H1 (cell line): ENCODE measurements around the gene NPIPB6. TPM values are rescaled to one million over a fixed set of nuclear protein-coding genes. Genes with fewer than 3 reads are reported as not detected.
A peak's percentile ranks its signal among the peaks of the same experiment; 100 is the strongest.

Experiments
- CTCF ChIA-PET: fragments of 300-600 bp; sonication (Branson Sonifier 250); formaldehyde crosslinking; loops from one replicate; lab custom pipeline; 2021; ENCODE audit not compliant: partially characterized antibody; lab: Charles Lee
- POLR2A ChIA-PET: fragments of 300-600 bp; sonication (Branson Sonifier 250); formaldehyde crosslinking; loops from one replicate; lab custom pipeline; 2021; ENCODE audit warnings: inconsistent platforms; ENCODE audit not compliant: partially characterized antibody; lab: Charles Lee
- DNase-seq, 2 experiments: peaks; one replicate each; pipeline versions ENCODE4 v3.0.0 to v3.0.0-alpha.2; 2010 to 2022; ENCODE audit warnings: low spot score in 2 of 2, low read depth in 1 of 2, mixed read lengths in 1 of 2
- FAIRE-seq: peaks from 2 replicates; lab custom pipeline; 2011; peaks lifted over from hg19 to GRCh38; lab: Jason Lieb, UNC
- H2AFZ ChIP-seq: 2 replicates; pipeline ENCODE4 v1.8.1; 2012; ENCODE audit warnings: low read length, inconsistent platforms
- H2AK5ac ChIP-seq: 2 replicates; pipeline ENCODE4 v1.6.1; 2013; ENCODE audit warnings: low read depth, low read length
- H2BK120ac ChIP-seq: replicated peaks from 2 replicates; pipeline ENCODE3; 2013; ENCODE audit warnings: low read depth, low read length, inconsistent platforms
- H2BK12ac ChIP-seq: 2 replicates; pipeline ENCODE4 v1.6.1; 2013; ENCODE audit warnings: low read depth, low read length
- H2BK15ac ChIP-seq: 2 replicates; pipeline ENCODE4 v1.6.1; 2013; ENCODE audit warnings: low read length
- H2BK20ac ChIP-seq: 2 replicates; pipeline ENCODE4 v1.6.1; 2013; ENCODE audit warnings: low read length
- H2BK5ac ChIP-seq: 2 replicates; pipeline ENCODE4 v1.6.1; 2013; ENCODE audit warnings: low read depth, low read length
- H3K14ac ChIP-seq: 2 replicates; pipeline ENCODE4 v1.6.1; 2013; ENCODE audit warnings: inconsistent platforms; ENCODE audit not compliant: insufficient read length
- H3K18ac ChIP-seq: 2 replicates; pipeline ENCODE4 v1.6.1; 2013; ENCODE audit warnings: low read length; ENCODE audit errors: extremely low read depth
- H3K23ac ChIP-seq: 2 replicates; pipeline ENCODE4 v1.6.1; 2013; ENCODE audit warnings: inconsistent platforms; ENCODE audit not compliant: insufficient read length
- H3K23me2 ChIP-seq: 2 replicates; pipeline ENCODE4 v1.6.1; 2013; ENCODE audit warnings: low read depth, low read length
- H3K27ac ChIP-seq: 2 replicates; pipeline ENCODE4 v1.6.1; 2011; ENCODE audit warnings: low read depth, low read length, inconsistent platforms
- H3K27me3 ChIP-seq, 4 experiments: replicated peaks in 1 of 4; 1 replicate in 1 of 4; 2 replicates in 3 of 4; pipeline versions ENCODE4 v1.6.1 to v1.8.1; 2011 to 2013; ENCODE audit warnings: low read length in 3 of 4, mild to moderate bottlenecking in 3 of 4, inconsistent platforms in 2 of 4, mixed read lengths in 2 of 4, moderate library complexity in 1 of 4; ENCODE audit not compliant: control insufficient read depth in 3 of 4, insufficient read depth in 3 of 4; ENCODE audit errors: extremely low read depth in 1 of 4
- H3K36me3 ChIP-seq, 4 experiments: 2 replicates each; pipeline versions ENCODE4 v1.6.1 to v1.8.1; 2011 to 2013; ENCODE audit warnings: mild to moderate bottlenecking in 4 of 4, low read length in 3 of 4, moderate library complexity in 2 of 4, control low read depth in 1 of 4, inconsistent platforms in 1 of 4; ENCODE audit not compliant: insufficient read depth in 4 of 4, control insufficient read depth in 2 of 4
- H3K4ac ChIP-seq: replicated peaks from 2 replicates; pipeline ENCODE3; 2013; ENCODE audit warnings: low read length, low read depth, mixed read lengths, inconsistent platforms; ENCODE audit not compliant: insufficient read length
- H3K4me1 ChIP-seq, 4 experiments: replicated peaks in 1 of 4; 1 replicate in 1 of 4; 2 replicates in 3 of 4; pipeline versions ENCODE4 v1.6.1 to v1.8.1; 2011 to 2013; ENCODE audit warnings: low read length in 3 of 4, inconsistent platforms in 2 of 4, mixed read lengths in 1 of 4; ENCODE audit not compliant: insufficient read depth in 4 of 4, control insufficient read depth in 3 of 4
- H3K4me2 ChIP-seq, 2 experiments: 2 replicates each; pipeline versions ENCODE4 v1.6.1 to v1.8.1; 2011 to 2013; ENCODE audit warnings: low read depth in 2 of 2, low read length in 2 of 2, control low read depth in 1 of 2, inconsistent platforms in 1 of 2, mild to moderate bottlenecking in 1 of 2; ENCODE audit not compliant: insufficient read depth in 1 of 2
- H3K4me3 ChIP-seq, 4 experiments: fragments of 200-600, 300-600 bp in 1 of 4; sonication (generic), shearing (Covaris generic), sonication (Bioruptor Twin) in 1 of 4; 2 replicates each; pipeline versions ENCODE4 v1.5.1 to v1.8.1; 2011 to 2016; ENCODE audit warnings: low read length in 4 of 4, low read depth in 3 of 4, control low read depth in 2 of 4, inconsistent platforms in 2 of 4, mild to moderate bottlenecking in 2 of 4, mixed read lengths in 1 of 4, moderate library complexity in 1 of 4; ENCODE audit not compliant: insufficient read depth in 2 of 4; ENCODE audit errors: extremely low read depth in 1 of 4
- H3K56ac ChIP-seq: replicated peaks from 2 replicates; pipeline ENCODE3; 2013; ENCODE audit warnings: low read depth, mild to moderate bottlenecking, mixed read lengths, low read length, inconsistent platforms; ENCODE audit not compliant: insufficient read length
- H3K79me1 ChIP-seq: 2 replicates; pipeline ENCODE4 v1.6.1; 2013; ENCODE audit warnings: low read depth, low read length, control low read depth
- H3K79me2 ChIP-seq, 2 experiments: 2 replicates each; pipeline versions ENCODE4 v1.6.1 to v1.8.1; 2012 to 2013; ENCODE audit warnings: low read length in 2 of 2, mild to moderate bottlenecking in 2 of 2, inconsistent platforms in 1 of 2; ENCODE audit not compliant: insufficient read depth in 2 of 2, control insufficient read depth in 1 of 2
- H3K9ac ChIP-seq, 4 experiments: replicated peaks in 1 of 4; 1 replicate in 1 of 4; 2 replicates in 3 of 4; pipeline versions ENCODE4 v1.6.1 to v1.8.1; 2011 to 2013; ENCODE audit warnings: low read depth in 3 of 4, low read length in 3 of 4, control low read depth in 2 of 4, mild to moderate bottlenecking in 2 of 4, moderate library complexity in 2 of 4, inconsistent platforms in 1 of 4; ENCODE audit errors: extremely low read depth in 1 of 4
- H3K9me3 ChIP-seq, 2 experiments: 2 replicates each; pipeline versions ENCODE4 v1.6.1 to v1.8.1; 2012 to 2013; ENCODE audit warnings: mild to moderate bottlenecking in 2 of 2, moderate library complexity in 2 of 2, control low read depth in 1 of 2, inconsistent platforms in 1 of 2, low read depth in 1 of 2, low read length in 1 of 2, mixed read lengths in 1 of 2; ENCODE audit not compliant: insufficient read depth in 2 of 2
- H4K20me1 ChIP-seq, 2 experiments: replicated peaks in 1 of 2; 2 replicates each; pipeline versions ENCODE3 to v1.8.1; 2011 to 2013; ENCODE audit warnings: inconsistent platforms in 2 of 2, low read length in 2 of 2, mild to moderate bottlenecking in 1 of 2; ENCODE audit not compliant: insufficient read depth in 2 of 2, control insufficient read depth in 1 of 2
- H4K5ac ChIP-seq: 2 replicates; pipeline ENCODE4 v1.6.1; 2013; ENCODE audit warnings: low read length, low read depth, mixed read lengths, inconsistent platforms; ENCODE audit not compliant: insufficient read length
- H4K8ac ChIP-seq: 2 replicates; pipeline ENCODE4 v1.8.0; 2013; ENCODE audit warnings: mild to moderate bottlenecking, moderate library complexity, low read length, inconsistent platforms; ENCODE audit not compliant: insufficient read depth; ENCODE audit errors: extremely low read depth
- H4K91ac ChIP-seq: replicated peaks from 2 replicates; pipeline ENCODE3; 2013; ENCODE audit warnings: low read length, mixed read lengths, inconsistent platforms; ENCODE audit not compliant: insufficient read length
- BACH1 ChIP-seq: IDR thresholded peaks from 2 replicates; pipeline ENCODE4 v1.6.1; 2012; ENCODE audit warnings: low read length, improper control_type of control experiment
- HDAC6 ChIP-seq: IDR thresholded peaks from one replicate; pipeline ENCODE4 v1.7.1; 2012; ENCODE audit warnings: low read depth, mild to moderate bottlenecking, inconsistent platforms, low read length, moderate library complexity
- JUND ChIP-seq: IDR thresholded peaks from 2 replicates; pipeline ENCODE4 v1.6.1; 2011; ENCODE audit warnings: mild to moderate bottlenecking, improper control_type of control experiment, low read length
- KDM5A ChIP-seq: fragments of 200-600 bp; IDR thresholded peaks from 2 replicates; pipeline ENCODE4 v1.7.1; 2012; ENCODE audit warnings: mild to moderate bottlenecking, low read length, inconsistent platforms, mixed read lengths
- NRF1 ChIP-seq: IDR thresholded peaks from 2 replicates; pipeline ENCODE4 v1.6.1; 2011; ENCODE audit warnings: mild to moderate bottlenecking, low read depth, low read length, improper control_type of control experiment
- POLR2A ChIP-seq, 2 experiments: IDR thresholded peaks; 1 replicate in 1 of 2; 2 replicates in 1 of 2; pipeline ENCODE4 v1.6.1; 2011; ENCODE audit warnings: low read depth in 2 of 2, low read length in 2 of 2, mild to moderate bottlenecking in 2 of 2; ENCODE audit errors: control extremely low read depth in 1 of 2
- SAP30 ChIP-seq: fragments of 300-600 bp; sonication (generic); IDR thresholded peaks from 2 replicates; pipeline ENCODE4 v1.7.1; 2012; ENCODE audit warnings: low read length, moderate library complexity, mild to moderate bottlenecking, inconsistent platforms; ENCODE audit not compliant: insufficient read depth, insufficient replicate concordance
- SUZ12 ChIP-seq: fragments of 200-600 bp; sonication (generic); IDR thresholded peaks from 2 replicates; pipeline ENCODE4 v1.6.1; 2012; ENCODE audit warnings: mild to moderate bottlenecking, inconsistent platforms, low read length, moderate library complexity, mixed read lengths
- TAF1 ChIP-seq: IDR thresholded peaks from 2 replicates; pipeline ENCODE4 v1.6.1; 2011; ENCODE audit warnings: mild to moderate bottlenecking, low read depth, low read length
- WGBS, 2 experiments: shearing (Covaris generic) in 1 of 2; methylation state at CpG; one replicate each; pipeline versions ENCODE4 v1.1.6 to v1.1.7; 2013 to 2015; ENCODE audit warnings: low lambda C conversion rate in 2 of 2, mixed read lengths in 2 of 2, inconsistent platforms in 1 of 2, low coverage in 1 of 2, missing lambda C conversion rate in 1 of 2; ENCODE audit not compliant: insufficient replicate concordance in 2 of 2, insufficient coverage in 1 of 2, insufficient read length in 1 of 2; ENCODE audit errors: extremely low coverage in 1 of 2, missing lambda C conversion rate in 1 of 2; 5-methylcytosine and 5-hydroxymethylcytosine counted together
- polyA plus RNA-seq, 7 experiments: library from polyadenylated mRNA; depleted of rRNA in 3 of 7; stranded (reverse) in 5 of 7; unstranded in 2 of 7; fragments of >200 nt in 5 of 7; fragments of 200-250 nt in 2 of 7; gene quantifications; 1 replicate in 5 of 7; 2 replicates in 1 of 7; 4 replicates in 1 of 7; pipeline versions ENCODE4 v1.2.1 to v1.2.3, GENCODE V29; 2011 to 2013; ENCODE audit warnings: missing spikeins in 2 of 7, mixed read lengths in 2 of 7
- total RNA-seq: library from RNA; stranded (reverse); fragmentation: NEBNext Ultra II Directional; extraction: Animal tissue kit (Norgen Biotek cat#: 25700); gene quantifications from 2 replicates; pipeline ENCODE4 v1.2.1, GENCODE V29; 2021
- TF ChIP-seq, protein P1 (sequence below), 3 experiments: IDR thresholded peaks; 1 replicate in 2 of 3; 2 replicates in 1 of 3; pipeline versions ENCODE4 v1.5.1 to v1.6.1; 2011; ENCODE audit warnings: low read length in 3 of 3, mild to moderate bottlenecking in 3 of 3, inconsistent platforms in 2 of 3, low read depth in 1 of 3, moderate library complexity in 1 of 3; ENCODE audit not compliant: insufficient read depth in 1 of 3; ENCODE audit errors: control extremely low read depth in 1 of 3
- TF ChIP-seq, protein P2 (sequence below): IDR thresholded peaks from 2 replicates; pipeline ENCODE4 v1.6.1; 2012; ENCODE audit warnings: inconsistent platforms

Gene NPIPB6
- total and polyA plus RNA-seq, 2 of the 8 experiments (the other 6 are each of a cell fraction or from before 2014, with no cell fraction given) = 0.83 to 1.9 TPM

DNA sequence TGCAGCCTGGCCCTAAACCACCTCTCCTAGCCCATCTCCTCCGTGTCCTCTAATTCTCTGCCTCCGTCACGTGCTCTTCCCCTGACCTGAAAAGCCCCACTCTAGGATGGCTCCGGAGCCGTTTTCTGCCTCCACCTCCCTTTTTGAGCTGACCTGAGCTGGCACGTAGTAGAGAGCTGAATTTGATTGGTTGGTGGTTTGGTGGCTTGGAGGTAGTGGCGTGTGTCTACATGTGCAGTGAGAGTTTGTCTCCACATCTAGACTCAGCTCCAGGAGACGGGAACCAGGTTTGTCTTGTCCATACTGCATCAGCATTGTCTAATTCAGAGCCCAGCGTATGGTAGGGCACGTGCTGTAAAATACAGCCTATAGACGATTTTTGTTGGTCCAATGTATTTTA lies 68.0 kb downstream of the NPIPB6 start:
- CTCF ChIA-PET = interaction anchor here (0.6 to 4.0 kb wide), 5 partner anchors 11 to 36 kb away, joined by 5 to 17 read pairs (median 8); no protein-coding TSS in a partner anchor
- Histone ChIP-seq H2AK5ac (no peak overlapping the region), H3K27me3 (no peaks in the 10 kb centered on the region), H2AFZ (no peak overlapping the region), H3K9me3 (no peaks in the 10 kb centered on the region), H3K79me1 (peaks cover 32% of the 10 kb centered on the region), H4K8ac (no peak overlapping the region), H2BK20ac (no peak overlapping the region), H4K91ac (no peak overlapping the region), H3K27ac (0 out of 2 replicates have a peak overlapping the region, but pooled peaks have one; percentile 40), H4K5ac (no peak overlapping the region), H4K20me1 (peaks cover 31 to 36% of the 10 kb centered on the region in 2 experiments), H2BK120ac (no peak overlapping the region), H3K23ac (no peak overlapping the region), H3K4ac (no peak overlapping the region), H3K4me3 (peak overlapping the region in 1 of 4 experiments; percentile 85; a peak in 3 of 8 replicates), H3K14ac (no peak overlapping the region), H3K23me2 (peaks cover 12% of the 10 kb centered on the region), H2BK5ac (0 out of 2 replicates have a peak overlapping the region, but pooled peaks have one; percentile 60), H3K36me3 (peaks cover 0 to 8% (median 2%) of the 10 kb centered on the region in 4 experiments; a peak in 2 of 8 replicates), H3K4me1 (peaks cover 6 to 37% (median 22%) of the 10 kb centered on the region in 4 experiments), H2BK12ac (no peak overlapping the region), H3K9ac (0 out of 7 replicates have a peak overlapping the region, but pooled peaks of 1 of the 4 experiments have one; percentile 6), H3K56ac (no peak overlapping the region), H2BK15ac (no peak overlapping the region), H3K18ac (no peak overlapping the region), H3K4me2 (peak overlapping the region; percentile 16 to 98; a peak in 1 of 4 replicates), H3K79me2 (peaks cover 10 to 78% of the 10 kb centered on the region in 2 experiments)
- 90% methylated on average over 11 of the region's 11 CpGs; no CpG with 5 or more reads in 1 of the 2 experiments for WGBS, 2 experiments
- FAIRE-seq (no peak), DNase-seq (no peak)
- POLR2A ChIA-PET = interaction anchor here (0.6 to 4.5 kb wide), 4 partner anchors 8 to 364 kb away, joined by 3 to 26 read pairs (median 4); no protein-coding TSS in a partner anchor
- TF ChIP-seq, protein P1, sequence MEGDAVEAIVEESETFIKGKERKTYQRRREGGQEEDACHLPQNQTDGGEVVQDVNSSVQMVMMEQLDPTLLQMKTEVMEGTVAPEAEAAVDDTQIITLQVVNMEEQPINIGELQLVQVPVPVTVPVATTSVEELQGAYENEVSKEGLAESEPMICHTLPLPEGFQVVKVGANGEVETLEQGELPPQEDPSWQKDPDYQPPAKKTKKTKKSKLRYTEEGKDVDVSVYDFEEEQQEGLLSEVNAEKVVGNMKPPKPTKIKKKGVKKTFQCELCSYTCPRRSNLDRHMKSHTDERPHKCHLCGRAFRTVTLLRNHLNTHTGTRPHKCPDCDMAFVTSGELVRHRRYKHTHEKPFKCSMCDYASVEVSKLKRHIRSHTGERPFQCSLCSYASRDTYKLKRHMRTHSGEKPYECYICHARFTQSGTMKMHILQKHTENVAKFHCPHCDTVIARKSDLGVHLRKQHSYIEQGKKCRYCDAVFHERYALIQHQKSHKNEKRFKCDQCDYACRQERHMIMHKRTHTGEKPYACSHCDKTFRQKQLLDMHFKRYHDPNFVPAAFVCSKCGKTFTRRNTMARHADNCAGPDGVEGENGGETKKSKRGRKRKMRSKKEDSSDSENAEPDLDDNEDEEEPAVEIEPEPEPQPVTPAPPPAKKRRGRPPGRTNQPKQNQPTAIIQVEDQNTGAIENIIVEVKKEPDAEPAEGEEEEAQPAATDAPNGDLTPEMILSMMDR (IDR thresholded peaks at IDR 0.05; ENCODE audit: control extremely low read depth in 1 of 3, insufficient read depth in 1 of 3, low read depth in 1 of 3, low read length in 3 of 3) = no peak
- TF ChIP-seq JUND = no peak
- TF ChIP-seq, protein P2, sequence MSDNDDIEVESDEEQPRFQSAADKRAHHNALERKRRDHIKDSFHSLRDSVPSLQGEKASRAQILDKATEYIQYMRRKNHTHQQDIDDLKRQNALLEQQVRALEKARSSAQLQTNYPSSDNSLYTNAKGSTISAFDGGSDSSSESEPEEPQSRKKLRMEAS = no peak
- no peak for TF ChIP-seq HDAC6
- TF ChIP-seq NRF1 = no peak
- TF ChIP-seq TAF1 = no peak
- no peak for TF ChIP-seq SUZ12
- TF ChIP-seq BACH1 = no peak
- no peak for TF ChIP-seq POLR2A (IDR thresholded peaks at IDR 0.05; ENCODE audit: control extremely low read depth in 1 of 2, low read depth in 2 of 2, low read length in 2 of 2)
- TF ChIP-seq SAP30 = no peak
- no peak for TF ChIP-seq KDM5A
